Type B pancreatic cell (in vitro differentiated cells): Measurements from ENCODE around the gene OSM. TPM values are rescaled to one million over a fixed set of nuclear protein-coding genes. Genes with fewer than 3 reads are reported as not detected.
A peak's percentile ranks its signal among the peaks of the same experiment; 100 is the strongest.
"Not testable (repeated sequence)": the region's sequence is repeated elsewhere in the genome, so short reads cannot be mapped to it uniquely, and the experiment has no call there.

Source experiments
- DNase-seq: peaks from one replicate; pipeline ENCODE4 v3.0.0; 2021; ENCODE audit warnings: mixed read lengths; ENCODE audit not compliant: unreplicated experiment; ENCODE audit errors: extremely low spot score
- H3K27ac Mint-ChIP-seq: 2 replicates; pipeline ENCODE4 v1.8.0; 2021; ENCODE audit warnings: mild to moderate bottlenecking, mixed read lengths
- H3K27me3 Mint-ChIP-seq: 2 replicates; pipeline ENCODE4 v1.8.0; 2021; ENCODE audit warnings: mixed read lengths
- H3K36me3 Mint-ChIP-seq: 2 replicates; pipeline ENCODE4 v1.8.0; 2021; ENCODE audit warnings: mixed read lengths
- H3K4me1 Mint-ChIP-seq: one replicate; pipeline ENCODE4 v1.8.0; 2021; ENCODE audit warnings: mixed read lengths; ENCODE audit not compliant: unreplicated experiment
- H3K4me3 Mint-ChIP-seq: 2 replicates; pipeline ENCODE4 v1.8.0; 2021; ENCODE audit warnings: mild to moderate bottlenecking, mixed read lengths
- H3K9me3 Mint-ChIP-seq: 2 replicates; pipeline ENCODE4 v1.8.0; 2021; ENCODE audit warnings: mixed read lengths
- total RNA-seq: library from RNA; stranded (reverse); gene quantifications from 2 replicates; pipeline ENCODE4 v1.2.1, GENCODE V29; 2021; ENCODE audit warnings: low replicate concordance
- TF ChIP-seq, protein P1 (sequence below): fragments of 200-600 bp; sonication (generic); conservative IDR thresholded peaks from 2 replicates; pipeline ENCODE4 v1.5.0; 2021; ENCODE audit warnings: antibody characterized with exemption, mild to moderate bottlenecking

The OSM gene
- total RNA-seq, 1 donor from 2014 or later: not detected

DNA sequence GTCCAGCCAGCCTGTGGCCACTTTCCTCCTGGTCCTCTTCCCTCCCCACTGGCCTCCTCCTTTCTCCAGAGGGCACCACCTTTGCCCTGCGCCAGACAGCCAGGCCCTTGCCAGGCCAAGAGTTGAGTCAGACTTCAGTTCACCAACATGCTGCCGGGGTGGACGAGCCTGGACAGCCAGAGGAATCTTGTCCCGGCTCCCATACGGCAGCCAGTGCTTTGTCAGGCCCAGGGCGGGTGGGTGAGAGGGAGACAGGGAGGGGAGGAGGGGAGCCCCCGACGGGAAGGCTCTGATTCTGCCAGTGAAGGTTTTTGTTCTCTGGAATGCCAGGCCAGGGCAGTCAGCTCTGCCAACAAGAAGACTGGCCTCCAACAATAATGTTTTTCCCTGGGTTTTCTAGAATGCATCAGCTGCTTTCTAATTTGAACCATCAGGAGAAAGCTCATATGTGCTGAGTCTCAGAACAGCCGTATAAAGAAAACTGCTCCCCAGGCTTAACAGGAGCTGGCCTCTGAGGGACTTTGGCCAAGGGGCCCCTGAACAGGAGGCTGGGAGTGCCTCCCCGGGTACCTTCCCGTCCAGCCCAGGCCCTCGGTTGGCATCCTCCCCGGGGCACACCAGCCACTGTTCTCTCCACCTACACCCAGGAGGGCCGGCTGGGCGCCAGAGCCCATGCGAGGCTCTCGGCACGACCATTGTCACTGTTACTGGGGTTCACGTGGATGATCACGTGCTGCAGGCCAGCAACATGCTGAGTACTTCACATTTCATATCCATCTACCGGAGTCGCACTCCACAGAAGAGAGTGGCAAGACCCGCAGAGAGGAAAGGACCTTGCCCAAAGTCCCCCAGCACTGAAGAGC is 48.7 kb downstream of the OSM start:
- Mint-ChIP-seq H3K36me3 (no peaks in the 10 kb centered on the region), H3K4me3 (no peak overlapping the region), H3K9me3 (no peaks in the 10 kb centered on the region), H3K27me3 (peaks cover 17% of the 10 kb centered on the region), H3K4me1 (peaks cover 5% of the 10 kb centered on the region), H3K27ac (no peak overlapping the region)
- TF ChIP-seq, protein P1, sequence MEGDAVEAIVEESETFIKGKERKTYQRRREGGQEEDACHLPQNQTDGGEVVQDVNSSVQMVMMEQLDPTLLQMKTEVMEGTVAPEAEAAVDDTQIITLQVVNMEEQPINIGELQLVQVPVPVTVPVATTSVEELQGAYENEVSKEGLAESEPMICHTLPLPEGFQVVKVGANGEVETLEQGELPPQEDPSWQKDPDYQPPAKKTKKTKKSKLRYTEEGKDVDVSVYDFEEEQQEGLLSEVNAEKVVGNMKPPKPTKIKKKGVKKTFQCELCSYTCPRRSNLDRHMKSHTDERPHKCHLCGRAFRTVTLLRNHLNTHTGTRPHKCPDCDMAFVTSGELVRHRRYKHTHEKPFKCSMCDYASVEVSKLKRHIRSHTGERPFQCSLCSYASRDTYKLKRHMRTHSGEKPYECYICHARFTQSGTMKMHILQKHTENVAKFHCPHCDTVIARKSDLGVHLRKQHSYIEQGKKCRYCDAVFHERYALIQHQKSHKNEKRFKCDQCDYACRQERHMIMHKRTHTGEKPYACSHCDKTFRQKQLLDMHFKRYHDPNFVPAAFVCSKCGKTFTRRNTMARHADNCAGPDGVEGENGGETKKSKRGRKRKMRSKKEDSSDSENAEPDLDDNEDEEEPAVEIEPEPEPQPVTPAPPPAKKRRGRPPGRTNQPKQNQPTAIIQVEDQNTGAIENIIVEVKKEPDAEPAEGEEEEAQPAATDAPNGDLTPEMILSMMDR: no peak
- DNase-seq: no peak

DNA sequence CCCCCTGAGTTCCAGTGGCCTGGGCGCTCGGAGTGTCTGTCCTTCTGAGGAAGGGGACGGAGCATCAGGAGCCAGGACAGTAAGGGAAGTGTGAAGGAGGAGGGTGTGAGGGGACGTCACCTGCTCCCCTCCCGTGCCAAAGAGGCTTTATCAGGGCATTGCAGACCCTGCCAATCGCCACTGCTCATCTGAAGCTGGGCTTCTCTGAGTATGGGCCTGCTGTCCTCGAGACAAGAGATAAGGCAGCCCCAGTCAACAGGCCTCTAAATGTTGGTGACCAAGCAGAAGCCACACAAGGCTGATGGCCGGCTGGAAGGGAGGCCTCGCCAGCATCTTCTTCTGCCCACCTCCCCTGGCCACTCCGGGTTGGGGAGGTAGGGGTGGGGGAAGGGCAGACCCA is 49.9 kb downstream of the OSM start:
- Mint-ChIP-seq H3K27me3 (peaks cover 21% of the 10 kb centered on the region), H3K4me3 (no peak overlapping the region), H3K27ac (no peak overlapping the region), H3K9me3 (no peaks in the 10 kb centered on the region), H3K36me3 (no peaks in the 10 kb centered on the region), H3K4me1 (peaks cover 12% of the 10 kb centered on the region)
- no peak for DNase-seq
- TF ChIP-seq, protein P1: no peak

DNA sequence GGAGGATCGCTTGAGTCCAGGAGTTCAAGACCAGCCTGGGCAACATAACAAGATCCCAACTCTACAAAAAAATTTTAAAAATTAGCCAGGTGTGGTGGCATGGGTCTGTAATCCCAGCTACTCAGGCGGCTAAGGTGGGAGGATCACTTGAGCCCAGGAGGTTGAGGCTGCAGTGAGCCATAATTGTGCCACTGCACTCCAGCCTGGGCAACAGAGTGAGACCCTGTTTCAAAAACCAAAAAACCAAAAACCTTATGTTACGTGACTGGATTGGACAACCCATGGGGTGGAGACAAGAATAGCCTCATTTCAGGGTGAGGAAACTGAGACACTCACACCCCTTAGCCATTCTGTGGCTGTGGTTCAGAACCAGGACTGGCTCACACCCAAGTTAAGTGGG is 50.4 kb downstream of the OSM start:
- Mint-ChIP-seq H3K4me1 (peaks cover 15% of the 10 kb centered on the region), H3K27me3 (peaks cover 21% of the 10 kb centered on the region)
- not testable (repeated sequence) for H3K36me3 Mint-ChIP-seq, H3K27ac Mint-ChIP-seq, DNase-seq, H3K9me3 Mint-ChIP-seq, H3K4me3 Mint-ChIP-seq

DNA sequence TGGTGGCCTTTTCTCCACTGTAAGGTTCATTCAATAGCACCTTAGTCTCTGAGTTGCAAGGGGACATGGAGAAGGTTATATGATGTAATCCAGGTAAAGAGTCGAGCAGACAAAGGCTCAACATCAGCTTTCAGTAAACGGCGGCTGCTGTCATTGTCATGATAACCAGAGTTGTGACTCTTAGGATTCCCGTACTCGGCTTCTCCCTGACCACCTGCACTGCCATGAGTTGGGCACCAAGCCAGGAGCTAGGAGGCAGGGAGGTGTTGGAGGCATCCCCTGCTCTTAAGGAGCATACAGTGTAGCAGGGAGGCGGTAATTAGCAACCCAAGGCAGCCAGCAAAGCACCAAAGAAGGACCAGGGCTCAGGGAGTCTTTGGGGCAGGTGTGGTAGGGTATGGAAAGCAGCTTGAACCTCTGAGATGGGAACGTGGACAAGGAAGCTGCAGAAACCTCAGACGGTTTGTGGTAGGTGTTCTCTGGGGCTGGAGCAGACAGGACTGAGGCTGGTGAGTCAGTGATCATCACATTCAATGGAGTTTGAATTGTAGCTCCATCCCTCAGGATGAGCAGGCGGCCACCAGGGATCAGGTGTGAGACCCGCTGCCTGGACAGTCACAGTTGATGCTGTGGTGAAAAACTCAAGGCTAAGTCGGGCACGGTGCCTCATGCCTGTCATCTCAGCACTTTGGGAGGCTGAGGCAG is 51.8 kb downstream of the OSM start:
- peaks cover 25% of the 10 kb centered on the region for H3K27me3 Mint-ChIP-seq
- H3K27ac Mint-ChIP-seq: no peak overlapping the region
- TF ChIP-seq, protein P1: no peak

DNA sequence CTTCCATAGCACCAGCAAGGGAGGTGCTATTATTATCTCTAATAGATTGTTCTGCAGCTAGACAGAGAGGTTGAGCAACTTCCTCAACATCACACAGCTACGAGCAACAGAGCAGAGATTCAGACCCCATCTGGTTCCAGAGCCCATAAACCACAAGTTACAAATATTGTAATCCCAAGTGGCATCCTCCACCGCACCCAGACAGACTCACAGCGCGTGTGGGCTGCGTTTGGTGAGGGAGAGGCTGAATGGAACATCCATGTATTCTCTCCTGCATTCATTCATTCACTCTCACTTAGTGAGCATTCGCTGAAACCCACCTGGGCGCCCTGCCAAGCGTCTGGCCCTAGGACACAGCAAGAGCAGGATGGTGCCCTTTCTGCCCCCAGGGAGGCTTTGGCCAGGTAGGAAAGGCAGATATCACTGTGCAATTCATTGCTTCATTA is 53.6 kb downstream of the OSM start:
- H3K9me3 Mint-ChIP-seq: no peaks in the 10 kb centered on the region
- no peak for DNase-seq
- peaks cover 25% of the 10 kb centered on the region for H3K27me3 Mint-ChIP-seq
- H3K4me1 Mint-ChIP-seq: peaks cover 31% of the 10 kb centered on the region
- H3K27ac Mint-ChIP-seq: peak overlapping the region; percentile 37
- H3K4me3 Mint-ChIP-seq: no peak overlapping the region
- TF ChIP-seq, protein P1: no peak
- H3K36me3 Mint-ChIP-seq: no peaks in the 10 kb centered on the region

More for the DNA sequence above, 51.8 kb downstream of the OSM start:
- DNase-seq: no peak
- no peaks in the 10 kb centered on the region for H3K9me3 Mint-ChIP-seq
- H3K36me3 Mint-ChIP-seq: no peaks in the 10 kb centered on the region
- H3K4me1 Mint-ChIP-seq: peaks cover 25% of the 10 kb centered on the region
- no peak overlapping the region for H3K4me3 Mint-ChIP-seq

Other genes starting within 250 kb of the OSM start
- gene HORMAD2, start 186.4 kb downstream of the OSM start, total RNA-seq: 0.43 TPM in 1 of 2 replicates, not detected in the other
- gene LIF, start 20.1 kb downstream of the OSM start, total RNA-seq: 3.8 and 9.8 TPM in 2 replicates
- 11.4 TPM in 2 replicates for gene CASTOR1, start 22.7 kb upstream of the OSM start, total RNA-seq
- 15.3 and 21.5 TPM in 2 replicates for gene TBC1D10A, start 60.1 kb upstream of the OSM start, total RNA-seq
- gene SF3A1, start 90.0 kb upstream of the OSM start, total RNA-seq: 160 and 190 TPM in 2 replicates
- 6.9 and 9.4 TPM in 2 replicates for gene CCDC157, start 90.2 kb upstream of the OSM start, total RNA-seq
- 16.9 and 29.2 TPM in 2 replicates for gene RNF215, start 120.6 kb upstream of the OSM start, total RNA-seq
- gene SEC14L2, start 130.2 kb upstream of the OSM start, total RNA-seq: 7.9 and 9.6 TPM in 2 replicates
- gene MTFP1, start 158.9 kb upstream of the OSM start, total RNA-seq: 16.1 and 20.6 TPM in 2 replicates
- not detected in 2 replicates for gene SEC14L3, start 205.2 kb upstream of the OSM start, total RNA-seq
- gene SEC14L4, start 238.8 kb upstream of the OSM start, total RNA-seq: not detected in 2 replicates